ENCODE results near the gene RAD50.
A peak's percentile ranks its signal among the peaks of the same experiment; 100 is the strongest.

- no peak for TF ChIP-seq CSRNP3 (CRISPR knock-in tag; IDR thresholded peaks at IDR 0.05)
- no peak for TF ChIP-seq ESRRG (CRISPR knock-in tag; IDR thresholded peaks at IDR 0.05)
- no peak for TF ChIP-seq CREB5 (CRISPR knock-in tag; IDR thresholded peaks at IDR 0.05; ENCODE audit: low read depth)
- TF ChIP-seq ARNTL (CRISPR knock-in tag; IDR thresholded peaks at IDR 0.05; ENCODE audit: borderline replicate concordance, low read depth): no peak
- no peak for TF ChIP-seq RARB (CRISPR knock-in tag; IDR thresholded peaks at IDR 0.05)
- no peak for TF ChIP-seq TSHZ2 (CRISPR knock-in tag; IDR thresholded peaks at IDR 0.05)
- TF ChIP-seq TOX (CRISPR knock-in tag; IDR thresholded peaks at IDR 0.05; ENCODE audit: borderline replicate concordance): no peak
- no peak for TF ChIP-seq PATZ1 (CRISPR knock-in tag; IDR thresholded peaks at IDR 0.05; ENCODE audit: borderline replicate concordance)
- TF ChIP-seq ISL1 (CRISPR knock-in tag; IDR thresholded peaks at IDR 0.05): 0 out of 2 replicates have a peak, but pooled peaks have one; percentile 13
- TF ChIP-seq CSDC2 (CRISPR knock-in tag; IDR thresholded peaks at IDR 0.05): no peak
- TF ChIP-seq TCF4 (CRISPR knock-in tag; IDR thresholded peaks at IDR 0.05; ENCODE audit: borderline replicate concordance): no peak
- no peak for TF ChIP-seq PPARA (CRISPR knock-in tag; IDR thresholded peaks at IDR 0.05; ENCODE audit: borderline replicate concordance)
Measured at GRCh38 chr5:132589467-132589866, 32.7 kb downstream of the RAD50 start.

Data from SK-N-SH treated with all-trans-retinoic acid at 6 μM for 48 hours (cell line).